Stimulated activated CD4-positive, alpha-beta T cell treated with anti-CD3 and anti-CD28 coated beads, TNF-alpha, amount 100 ng/mL, for 24 hours (primary cell): Measurements from ENCODE around the gene SH3RF1.

Experiments used
- DNase-seq, 3 experiments: peaks; one replicate each; pipeline ENCODE4 v3.0.0-alpha.2; 2020; ENCODE audit warnings: low read depth in 3 of 3

The SH3RF1 gene

DNA sequence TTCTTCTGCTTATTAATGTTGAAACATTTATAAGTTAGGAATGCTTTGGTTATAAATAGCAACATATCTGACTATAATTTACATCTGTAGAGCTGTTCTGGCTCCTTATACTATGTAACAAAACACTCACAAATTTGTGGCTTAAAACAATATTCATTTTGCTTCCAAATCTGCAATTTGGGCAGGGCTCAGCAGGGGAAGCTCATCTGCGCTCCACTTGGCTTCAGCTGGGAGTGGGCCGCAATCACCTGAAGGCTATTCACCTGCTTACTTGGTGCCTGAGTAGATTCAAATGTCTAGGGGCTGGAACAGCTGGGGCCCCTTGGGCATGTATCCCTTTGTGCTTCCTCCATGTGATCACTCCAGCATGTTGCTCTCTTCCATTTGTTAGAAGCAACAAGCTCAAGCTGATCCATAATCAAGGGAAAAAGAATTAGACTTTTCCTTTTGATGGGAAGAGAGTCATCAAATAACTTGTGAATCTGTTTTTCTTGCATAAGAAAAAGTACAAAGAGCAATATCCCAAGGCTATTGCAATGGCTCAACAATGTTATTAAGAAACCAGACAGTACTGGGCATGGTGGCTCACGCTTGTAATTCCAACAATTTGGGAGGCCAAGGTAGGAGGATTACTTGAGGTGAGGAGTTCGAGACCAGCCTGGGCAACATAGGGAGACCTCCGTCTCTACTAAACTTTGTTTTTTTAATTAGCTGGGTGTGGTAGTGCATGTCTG, 225.9 kb downstream of the SH3RF1 start:
- DNase-seq: no peak
